ENCODE measurements around the gene PPP1R3G. TPM values are rescaled to one million over a fixed set of nuclear protein-coding genes. Genes with fewer than 3 reads are reported as not detected.

The PPP1R3G gene
- total RNA-seq, 2 donors from 2014 or later, result 0.26 TPM; not detected in 1

- Histone ChIP-seq H3K27ac (no peak overlapping the region), H3K4me1 (no peaks in the 10 kb centered on the region), H3K9me3 (no peaks in the 10 kb centered on the region), H3K36me3 (replicated peaks in 1 of 2; ENCODE audit: insufficient read depth in 1 of 2, low read depth in 2 of 2) (no peaks in the 10 kb centered on the region), H3K27me3 (no peaks in the 10 kb centered on the region), H3K4me3 (no peak overlapping the region)
- WGBS, 2 donors, result 46 to 53% methylated on average over 9 of the region's 9 CpGs
- DNase-seq, result peak in 1 of 4 donors; percentile 42
- intact Hi-C loops (cut with DNase I), result no loop called here
- no peak for ATAC-seq
- TF ChIP-seq CTCF (IDR thresholded peaks at IDR 0.05) (peak in 6 of 7 experiments; percentile 24 to 66 (median 47)), POLR2A (IDR thresholded peaks at IDR 0.05) (no peak)
These were observed 50.7 kb downstream of the PPP1R3G start for GRCh38 chr6:5135788-5136376.

GRCh38 chr6:5136851-5137250 lies 51.7 kb downstream of the PPP1R3G start:
- Histone ChIP-seq H3K4me1 (no peaks in the 10 kb centered on the region), H3K9me3 (no peaks in the 10 kb centered on the region), H3K27me3 (no peaks in the 10 kb centered on the region), H3K36me3 (replicated peaks in 1 of 2; ENCODE audit: insufficient read depth in 1 of 2, low read depth in 2 of 2) (no peaks in the 10 kb centered on the region), H3K27ac (no peak overlapping the region), H3K4me3 (no peak overlapping the region)
- TF ChIP-seq POLR2A (IDR thresholded peaks at IDR 0.05), result no peak
- TF ChIP-seq CTCF (IDR thresholded peaks at IDR 0.05), result no peak
- 83 to 93% methylated on average over 8 of the region's 8 CpGs for WGBS, 2 donors
- no peak for ATAC-seq
- intact Hi-C loops (cut with DNase I), result no loop called here
- no peak for DNase-seq

Other genes starting within 250 kb of the PPP1R3G start
- gene RPP40, start 81.3 kb upstream of the PPP1R3G start, total RNA-seq, result 1 to 10 TPM; 4.9 to 7.8 TPM
- gene LYRM4, start 175.6 kb downstream of the PPP1R3G start, total RNA-seq, result 10 to 100 TPM; 15.3 to 18.5 TPM
- gene FARS2, start 176.2 kb downstream of the PPP1R3G start, total RNA-seq, result 1 to 10 TPM; 6.5 to 9.6 TPM

All from body of pancreas (tissue), 4 donors.